Colonic mucosa (tissue), 4 donors: ENCODE data around the gene CEP164. TPM values are rescaled to one million over a fixed set of nuclear protein-coding genes. Genes with fewer than 3 reads are reported as not detected.
A peak's percentile ranks its signal among the peaks of the same experiment; 100 is the strongest.

ENCODE experiments used
- DNase-seq: peaks from one replicate; pipeline ENCODE4 v3.0.0-alpha.2; 2020
- H3K27ac ChIP-seq: fragments of 200-600 bp; one replicate; pipeline ENCODE4 v1.8.0; 2021
- H3K27me3 ChIP-seq: fragments of 200-600 bp; one replicate; pipeline ENCODE4 v1.8.0; 2021
- H3K36me3 ChIP-seq: fragments of 200-600 bp; one replicate; pipeline ENCODE4 v1.8.0; 2021
- H3K4me1 ChIP-seq: fragments of 200-600 bp; one replicate; pipeline ENCODE4 v1.8.0; 2021; ENCODE audit warnings: mild to moderate bottlenecking
- H3K4me3 ChIP-seq: fragments of 200-600 bp; one replicate; pipeline ENCODE4 v1.8.0; 2021
- H3K9ac ChIP-seq, 2 donors: one replicate each; pipeline ENCODE4 v1.7.0; 2013; ENCODE audit warnings: control low read depth in 2 of 2, low read depth in 2 of 2, low read length in 2 of 2
- H3K9me3 ChIP-seq: fragments of 200-600 bp; one replicate; pipeline ENCODE4 v1.8.0; 2021
- CTCF ChIP-seq: fragments of 200-600 bp; IDR thresholded peaks from one replicate; pipeline ENCODE4 v1.8.0; 2022; ENCODE audit warnings: antibody characterized with exemption, mild to moderate bottlenecking
- intact Hi-C: fragments of 100-400 bp; cut with DNase I; formaldehyde crosslinking; loops from one replicate; pipeline ENCODE4 v1.14.1; 2022
- total RNA-seq, 2 donors: library from RNA; stranded (reverse); fragmentation: NEBNext Ultra II Directional in 1 of 2; extraction: Animal tissue kit (Norgen Biotek cat#: 25700) in 1 of 2; gene quantifications; one replicate each; pipeline ENCODE4 v1.2.1, GENCODE V29; 2021
- donor health status: healthy.
- donor health status: DM: no; HTN: no; CAD: no.
- donor health status: DM: no; HTN: no; CAD: no.

CEP164 gene
- total RNA-seq = 10 to 100 TPM; 12.4 to 19.2 TPM

GRCh38 chr11:117327567-117328374 lies at the start of gene CEP164:
Gene CEP164 (plus strand): TSS chr11:117327854. CDS start chr11:117338587, 10,733 bp downstream.
- no peaks in the 10 kb centered on the region for H3K36me3 ChIP-seq
- H3K9ac ChIP-seq = peak within 1 kb of the TSS; percentile 70 to 81
- H3K9me3 ChIP-seq = no peaks in the 10 kb centered on the region
- peaks cover 5% of the 10 kb centered on the region for H3K4me1 ChIP-seq
- no peak for TF ChIP-seq CTCF
- peak within 1 kb of the TSS; percentile 75 for H3K4me3 ChIP-seq
- intact Hi-C loops = loop anchor here (5.0 kb wide), 1 partner anchor 95 kb away; the partner anchor contains the start of genes PCSK7 and RNF214
- peak; percentile 97 for DNase-seq
- no peaks in the 10 kb centered on the region for H3K27me3 ChIP-seq
- peak within 1 kb of the TSS; percentile 85 for H3K27ac ChIP-seq

- H3K36me3 ChIP-seq = no peaks in the 10 kb centered on the region
- no peak for TF ChIP-seq CTCF
- H3K4me1 ChIP-seq = no peaks in the 10 kb centered on the region
- DNase-seq = no peak
- H3K27ac ChIP-seq = no peak overlapping the region
- no peaks in the 10 kb centered on the region for H3K9me3 ChIP-seq
- no peaks in the 10 kb centered on the region for H3K27me3 ChIP-seq
- H3K4me3 ChIP-seq = no peak overlapping the region
- H3K9ac ChIP-seq = no peak overlapping the region
- intact Hi-C loops = no loop called here
Measured at GRCh38 chr11:117278347-117278746, 49.3 kb upstream of the CEP164 start.

GRCh38 chr11:117279711-117280376 lies 47.8 kb upstream of the CEP164 start:
- no peak for DNase-seq
- H3K9ac ChIP-seq = no peak overlapping the region
- no peak overlapping the region for H3K27ac ChIP-seq
- no peak overlapping the region for H3K4me3 ChIP-seq
- no peaks in the 10 kb centered on the region for H3K36me3 ChIP-seq
- no peaks in the 10 kb centered on the region for H3K27me3 ChIP-seq
- TF ChIP-seq CTCF = no peak
- intact Hi-C loops = no loop called here
- no peaks in the 10 kb centered on the region for H3K4me1 ChIP-seq
- H3K9me3 ChIP-seq = no peaks in the 10 kb centered on the region

- Histone ChIP-seq H3K4me3 (no peak overlapping the region), H3K9ac (no peak overlapping the region), H3K4me1 (no peaks in the 10 kb centered on the region), H3K27ac (no peak overlapping the region), H3K27me3 (no peaks in the 10 kb centered on the region), H3K9me3 (no peaks in the 10 kb centered on the region), H3K36me3 (no peaks in the 10 kb centered on the region)
- intact Hi-C loops = no loop called here
- no peak for DNase-seq
- no peak for TF ChIP-seq CTCF
Measured at GRCh38 chr11:117281159-117281558, 46.5 kb upstream of the CEP164 start.

- H3K27ac ChIP-seq = no peak overlapping the region
- no peak overlapping the region for H3K4me3 ChIP-seq
- intact Hi-C loops = no loop called here
- H3K36me3 ChIP-seq = no peaks in the 10 kb centered on the region
- no peak for TF ChIP-seq CTCF
- no peak overlapping the region for H3K9ac ChIP-seq
- H3K27me3 ChIP-seq = no peaks in the 10 kb centered on the region
- DNase-seq = no peak
- no peaks in the 10 kb centered on the region for H3K9me3 ChIP-seq
- H3K4me1 ChIP-seq = no peaks in the 10 kb centered on the region
Measured at GRCh38 chr11:117281869-117282268, 45.8 kb upstream of the CEP164 start.
